Measurements from ENCODE around the gene COL6A2. TPM values are rescaled to one million over a fixed set of nuclear protein-coding genes. Genes with fewer than 3 reads are reported as not detected.
A peak's percentile ranks its signal among the peaks of the same experiment; 100 is the strongest.
"Not testable (repeated sequence)": the region's sequence is repeated elsewhere in the genome, so short reads cannot be mapped to it uniquely, and the experiment has no call there.

COL6A2 gene
- total RNA-seq, 4 donors from 2014 or later = 321 to 1,200 (median 948) TPM

- intact Hi-C loops (cut with DNase I; ENCODE audit: low total_unique reads) = no loop called here
- H3K27me3 ChIP-seq = no peaks in the 10 kb centered on the region
- H3K27ac ChIP-seq = no peak overlapping the region
- DNase-seq = peak in 1 of 2 donors; percentile 6
- no peak for TF ChIP-seq POLR2A (IDR thresholded peaks at IDR 0.05)
- TF ChIP-seq, protein P1, sequence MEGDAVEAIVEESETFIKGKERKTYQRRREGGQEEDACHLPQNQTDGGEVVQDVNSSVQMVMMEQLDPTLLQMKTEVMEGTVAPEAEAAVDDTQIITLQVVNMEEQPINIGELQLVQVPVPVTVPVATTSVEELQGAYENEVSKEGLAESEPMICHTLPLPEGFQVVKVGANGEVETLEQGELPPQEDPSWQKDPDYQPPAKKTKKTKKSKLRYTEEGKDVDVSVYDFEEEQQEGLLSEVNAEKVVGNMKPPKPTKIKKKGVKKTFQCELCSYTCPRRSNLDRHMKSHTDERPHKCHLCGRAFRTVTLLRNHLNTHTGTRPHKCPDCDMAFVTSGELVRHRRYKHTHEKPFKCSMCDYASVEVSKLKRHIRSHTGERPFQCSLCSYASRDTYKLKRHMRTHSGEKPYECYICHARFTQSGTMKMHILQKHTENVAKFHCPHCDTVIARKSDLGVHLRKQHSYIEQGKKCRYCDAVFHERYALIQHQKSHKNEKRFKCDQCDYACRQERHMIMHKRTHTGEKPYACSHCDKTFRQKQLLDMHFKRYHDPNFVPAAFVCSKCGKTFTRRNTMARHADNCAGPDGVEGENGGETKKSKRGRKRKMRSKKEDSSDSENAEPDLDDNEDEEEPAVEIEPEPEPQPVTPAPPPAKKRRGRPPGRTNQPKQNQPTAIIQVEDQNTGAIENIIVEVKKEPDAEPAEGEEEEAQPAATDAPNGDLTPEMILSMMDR (IDR thresholded peaks at IDR 0.05) = no peak
- no peak overlapping the region for H3K4me3 ChIP-seq
- H3K4me1 ChIP-seq = no peaks in the 10 kb centered on the region
- H3K9me3 ChIP-seq = no peaks in the 10 kb centered on the region
- H3K36me3 ChIP-seq = no peaks in the 10 kb centered on the region
These were observed 75.7 kb downstream of the COL6A2 start for GRCh38 chr21:46173573-46173972.

DNA sequence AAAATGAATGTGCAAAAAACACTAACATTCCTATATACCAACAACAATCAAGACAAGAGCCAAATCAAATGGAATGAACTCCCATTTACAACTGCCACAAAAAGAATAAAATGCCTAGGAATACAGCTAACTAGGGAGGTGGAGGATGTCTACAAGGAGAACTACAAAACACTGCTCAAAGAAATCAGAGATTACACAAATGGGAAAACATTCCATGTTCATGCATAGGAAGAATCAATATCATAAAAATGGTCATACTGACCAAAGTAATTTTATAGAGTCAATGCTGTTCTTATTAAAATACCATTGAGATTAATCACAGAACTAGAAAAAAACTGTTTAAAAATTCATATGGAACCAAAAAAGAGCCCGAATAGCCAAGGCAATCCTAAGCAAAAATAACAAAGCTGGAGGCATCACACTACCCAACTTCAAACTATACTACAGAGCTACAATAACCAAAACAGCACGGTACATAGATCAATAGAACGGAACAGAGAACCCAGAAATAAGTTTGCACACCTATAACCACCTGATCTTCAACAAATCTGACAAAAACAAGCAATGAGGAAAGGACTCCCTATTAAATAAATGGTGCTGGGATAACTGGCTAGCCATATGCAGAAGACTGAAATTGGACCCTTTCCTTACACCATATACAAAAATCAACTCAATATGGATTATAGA is 78.7 kb downstream of the COL6A2 start:
- intact Hi-C loops (cut with DNase I; ENCODE audit: low total_unique reads); H3K4me1 ChIP-seq; H3K27ac ChIP-seq; H3K36me3 ChIP-seq; H3K27me3 ChIP-seq; H3K4me3 ChIP-seq; H3K9me3 ChIP-seq; DNase-seq: not testable (repeated sequence)

GRCh38 chr21:46178961-46179360 is 81.0 kb downstream of the COL6A2 start:
- H3K27me3 ChIP-seq = no peaks in the 10 kb centered on the region
- no peak for DNase-seq
- H3K9me3 ChIP-seq = no peaks in the 10 kb centered on the region
- intact Hi-C loops (cut with DNase I; ENCODE audit: low total_unique reads) = no loop called here
- no peaks in the 10 kb centered on the region for H3K4me1 ChIP-seq
- H3K36me3 ChIP-seq = no peaks in the 10 kb centered on the region
- H3K4me3 ChIP-seq = no peak overlapping the region
- H3K27ac ChIP-seq = no peak overlapping the region
- TF ChIP-seq, protein P1 (IDR thresholded peaks at IDR 0.05) = no peak
- TF ChIP-seq POLR2A (IDR thresholded peaks at IDR 0.05) = no peak

Small RNA genes lying within 50 kb of the gene (small RNA-seq; reads per million reads assigned to genes)
- not detected for gene PSMA6P3

Other genes starting within 250 kb of the COL6A2 start
- gene COL6A1, start 116.3 kb upstream of the COL6A2 start, total RNA-seq = 1,000 to 10,000 TPM in 1 of 4 donors, 100 to 1,000 TPM in 3; 621 to 1,160 (median 804) TPM
- 1 to 10 TPM in 2 of 4 donors, not detected in 2; 4.5 to 7.0 TPM for gene FTCD, start 57.5 kb downstream of the COL6A2 start, total RNA-seq
- 1 to 10 TPM in 3 of 4 donors, not detected in 1; 4.9 to 10.0 (median 6.4) TPM for gene SPATC1L, start 86.3 kb downstream of the COL6A2 start, total RNA-seq
- gene LSS, start 130.7 kb downstream of the COL6A2 start, total RNA-seq = 10 to 100 TPM; 35.4 to 94.0 (median 41.5) TPM
- 100 to 1,000 TPM in 2 of 4 donors, 10 to 100 TPM in 2; 24.1 to 128 (median 93.2) TPM for gene MCM3AP, start 187.5 kb downstream of the COL6A2 start, total RNA-seq
- gene YBEY, start 188.2 kb downstream of the COL6A2 start, total RNA-seq = 10 to 100 TPM in 3 of 4 donors, 1 to 10 TPM in 1; 2.9 to 78.6 (median 13.0) TPM
- 1 to 10 TPM in 3 of 4 donors, under 1 TPM in 1; 0.88 to 9.4 (median 5.6) TPM for gene C21orf58, start 225.8 kb downstream of the COL6A2 start, total RNA-seq
- gene PCNT, start 226.0 kb downstream of the COL6A2 start, total RNA-seq = 10 to 100 TPM in 2 of 4 donors, 1 to 10 TPM in 2; 6.2 to 29.7 (median 17.1) TPM

Data from uterus (tissue), 4 donors.